Spleen (tissue), 11 donors: ENCODE measurements around the gene DDX24. TPM values are rescaled to one million over a fixed set of nuclear protein-coding genes. Genes with fewer than 3 reads are reported as not detected.

Experiments
- DNase-seq: peaks from one replicate; pipeline ENCODE4 v3.0.0-alpha.2; 2020
- H3K27ac ChIP-seq, 8 donors: fragments of 200-600 bp; sonication (generic) in 7 of 8; 1 replicate in 4 of 8; 2 replicates in 4 of 8; pipeline versions ENCODE4 v1.5.0 to v1.8.0; 2016 to 2021; ENCODE audit warnings: inconsistent platforms in 4 of 8, mild to moderate bottlenecking in 4 of 8, moderate library complexity in 1 of 8
- H3K27me3 ChIP-seq, 7 donors: fragments of 200-600 bp; sonication (generic) in 6 of 7; replicated peaks in 1 of 7; 1 replicate in 4 of 7; 2 replicates in 3 of 7; pipeline versions ENCODE4 v1.5.0 to v1.8.0; 2016 to 2021; ENCODE audit warnings: inconsistent platforms in 3 of 7, mild to moderate bottlenecking in 1 of 7
- H3K36me3 ChIP-seq, 6 donors: fragments of 200-600 bp; sonication (generic) in 5 of 6; 1 replicate in 4 of 6; 2 replicates in 2 of 6; pipeline versions ENCODE4 v1.5.0 to v1.8.0; 2016 to 2021; ENCODE audit warnings: inconsistent platforms in 2 of 6
- H3K4me1 ChIP-seq, 6 donors: fragments of 200-600 bp; sonication (generic) in 5 of 6; 1 replicate in 3 of 6; 2 replicates in 3 of 6; pipeline versions ENCODE4 v1.5.0 to v1.8.0; 2016 to 2021; ENCODE audit warnings: inconsistent platforms in 3 of 6
- H3K4me3 ChIP-seq, 8 donors: fragments of 200-600 bp; sonication (generic) in 7 of 8; 1 replicate in 4 of 8; 2 replicates in 4 of 8; pipeline versions ENCODE4 v1.5.0 to v1.8.0; 2016 to 2021; ENCODE audit warnings: inconsistent platforms in 4 of 8, mild to moderate bottlenecking in 4 of 8, moderate library complexity in 2 of 8
- H3K9me3 ChIP-seq, 8 donors: fragments of 200-600 bp; sonication (generic) in 7 of 8; 1 replicate in 4 of 8; 2 replicates in 4 of 8; pipeline versions ENCODE4 v1.5.0 to v1.8.0; 2016 to 2021; ENCODE audit warnings: inconsistent platforms in 4 of 8
- POLR2A ChIP-seq, 3 donors: fragments of 450-650 bp; IDR thresholded peaks; one replicate each; pipeline ENCODE4 v1.5.1; 2017; ENCODE audit warnings: antibody characterized with exemption in 3 of 3, mild to moderate bottlenecking in 1 of 3
- POLR2AphosphoS5 ChIP-seq, 3 donors: sonication (generic); formaldehyde crosslinking; IDR thresholded peaks; one replicate each; pipeline ENCODE4 v1.5.1; 2017; ENCODE audit warnings: antibody characterized with exemption in 3 of 3
- WGBS, 5 donors: extraction: QIAGEN DNeasy Blood & Tissue Kit in 3 of 5; methylation state at CpG; one replicate each; pipeline versions ENCODE4 v1.1.5 to v1.1.7; 2013 to 2018; 5-methylcytosine and 5-hydroxymethylcytosine counted together
- intact Hi-C: fragments of 100-400 bp; cut with DNase I; formaldehyde crosslinking; loops from one replicate; pipeline ENCODE4 v1.15.0; 2023; ENCODE audit warnings: low total_unique reads
- polyA plus RNA-seq, 3 donors: library from polyadenylated mRNA; stranded (reverse); fragments of 200-250 nt; gene quantifications; one replicate each; pipeline ENCODE4 v1.2.1, GENCODE V29; 2013
- total RNA-seq, 7 donors: library from RNA; depleted of rRNA in 3 of 7; stranded (reverse); fragments of >200 nt in 3 of 7; fragmentation: NEBNext Ultra II Directional in 4 of 7; extraction: Animal tissue kit (Norgen Biotek cat#: 25700) in 4 of 7; gene quantifications; one replicate each; pipeline versions ENCODE4 v1.1.0 to v1.2.1, GENCODE V29; 2016 to 2021
- TF ChIP-seq, protein P1 (sequence below), 11 experiments: fragments of 200-600 bp in 7 of 11; fragments of 450-650 bp in 4 of 11; sonication (generic) in 4 of 11; IDR thresholded peaks in 8 of 11; conservative IDR thresholded peaks in 3 of 11; 1 replicate in 7 of 11; 2 replicates in 4 of 11; pipeline versions ENCODE4 v1.4.0 to v1.8.0; 2016 to 2021; ENCODE audit warnings: antibody characterized with exemption in 11 of 11, inconsistent platforms in 4 of 11, mild to moderate bottlenecking in 1 of 11
- donor health status: healthy with polysubstance abuse.
- donor health status: DM: no; HTN: no; CAD: no; lungs with moderate emphysema.
- donor health status: DM: no; HTN: no; CAD: no.
- donor health status: Bipolar disorder and iron deficiency.
- donor health status: healthy.
- donor health status: DM: no; HTN: no; CAD: no.
- donor health status: DM: yes; HTN: yes; CAD: no.

The DDX24 gene
- total and polyA plus RNA-seq, 10 donors, result 70.8 to 251 (median 171) TPM

DNA sequence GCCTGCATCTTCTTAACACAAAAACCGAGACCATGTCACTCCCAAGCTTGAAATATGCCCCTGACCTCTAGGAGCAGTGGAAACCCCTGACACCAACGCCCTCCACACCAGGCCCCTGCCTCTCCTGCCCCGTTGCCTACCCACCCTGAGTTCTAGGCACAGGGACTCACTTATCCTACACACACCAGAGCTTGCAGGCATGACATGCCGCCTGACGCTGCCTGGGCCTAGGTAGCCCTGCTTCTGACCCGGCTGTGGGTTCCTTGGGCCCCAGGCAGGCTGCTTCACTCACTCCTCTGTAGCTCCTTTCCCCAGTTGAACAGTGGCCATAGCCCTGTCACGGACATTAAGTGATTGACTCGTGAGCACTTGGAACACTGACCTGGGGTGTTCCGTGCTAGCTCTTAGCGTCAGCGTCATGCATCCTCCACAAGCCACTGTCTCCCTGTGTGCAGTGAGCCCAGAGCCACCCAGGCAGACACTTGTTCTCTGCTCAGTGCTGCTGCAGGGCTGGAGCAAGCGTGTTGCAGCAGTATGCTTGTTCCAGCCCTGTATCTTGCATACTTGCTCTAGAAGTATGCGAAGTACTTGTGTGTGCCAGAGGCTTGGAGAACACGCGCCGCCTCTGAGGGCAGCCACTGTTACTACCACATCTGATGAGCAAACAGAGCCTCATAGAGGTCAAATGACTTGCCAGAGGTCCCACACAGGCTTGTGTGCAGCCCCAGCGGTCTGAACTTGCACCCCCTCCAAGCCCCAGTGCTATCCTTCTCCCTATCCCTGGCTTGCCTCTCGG is 39.3 kb downstream of the DDX24 start:
- H3K27me3 ChIP-seq, result no peaks in the 10 kb centered on the region
- no peak overlapping the region for H3K4me3 ChIP-seq
- intact Hi-C loops, result no loop called here
- DNase-seq, result peak; percentile 60
- no peaks in the 10 kb centered on the region for H3K9me3 ChIP-seq
- peaks cover 0 to 43% (median 17%) of the 10 kb centered on the region in 6 donors for H3K4me1 ChIP-seq
- WGBS, 5 donors, result 71 to 88% (median 83%) methylated on average over 13 to 18 of the region's 18 CpGs
- peaks cover 0 to 36% (median 22%) of the 10 kb centered on the region in 6 donors for H3K36me3 ChIP-seq
- no peak overlapping the region for H3K27ac ChIP-seq
- TF ChIP-seq, protein P1, sequence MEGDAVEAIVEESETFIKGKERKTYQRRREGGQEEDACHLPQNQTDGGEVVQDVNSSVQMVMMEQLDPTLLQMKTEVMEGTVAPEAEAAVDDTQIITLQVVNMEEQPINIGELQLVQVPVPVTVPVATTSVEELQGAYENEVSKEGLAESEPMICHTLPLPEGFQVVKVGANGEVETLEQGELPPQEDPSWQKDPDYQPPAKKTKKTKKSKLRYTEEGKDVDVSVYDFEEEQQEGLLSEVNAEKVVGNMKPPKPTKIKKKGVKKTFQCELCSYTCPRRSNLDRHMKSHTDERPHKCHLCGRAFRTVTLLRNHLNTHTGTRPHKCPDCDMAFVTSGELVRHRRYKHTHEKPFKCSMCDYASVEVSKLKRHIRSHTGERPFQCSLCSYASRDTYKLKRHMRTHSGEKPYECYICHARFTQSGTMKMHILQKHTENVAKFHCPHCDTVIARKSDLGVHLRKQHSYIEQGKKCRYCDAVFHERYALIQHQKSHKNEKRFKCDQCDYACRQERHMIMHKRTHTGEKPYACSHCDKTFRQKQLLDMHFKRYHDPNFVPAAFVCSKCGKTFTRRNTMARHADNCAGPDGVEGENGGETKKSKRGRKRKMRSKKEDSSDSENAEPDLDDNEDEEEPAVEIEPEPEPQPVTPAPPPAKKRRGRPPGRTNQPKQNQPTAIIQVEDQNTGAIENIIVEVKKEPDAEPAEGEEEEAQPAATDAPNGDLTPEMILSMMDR (IDR thresholded peaks at IDR 0.05 in 8 of 11, conservative IDR thresholded peaks at IDR 0.05 in 3 of 11), result no peak
- TF ChIP-seq POLR2A (IDR thresholded peaks at IDR 0.05), result no peak
- TF ChIP-seq POLR2AphosphoS5 (IDR thresholded peaks at IDR 0.05), result peak; percentile 36 to 65 (median 37)

GRCh38 chr14:94040796-94041195 is 40.2 kb downstream of the DDX24 start:
- Histone ChIP-seq H3K4me3 (no peak overlapping the region), H3K4me1 (peaks cover 0 to 45% (median 16%) of the 10 kb centered on the region in 6 donors), H3K27me3 (no peaks in the 10 kb centered on the region), H3K9me3 (no peaks in the 10 kb centered on the region), H3K27ac (no peak overlapping the region), H3K36me3 (peaks cover 0 to 27% (median 13%) of the 10 kb centered on the region in 6 donors)
- intact Hi-C loops, result no loop called here
- TF ChIP-seq, protein P1 (IDR thresholded peaks at IDR 0.05 in 8 of 11, conservative IDR thresholded peaks at IDR 0.05 in 3 of 11), result peak in 1 of 11 experiments; percentile 6
- TF ChIP-seq POLR2AphosphoS5 (IDR thresholded peaks at IDR 0.05) (peak; percentile 23 to 72 (median 61)), POLR2A (IDR thresholded peaks at IDR 0.05) (no peak)
- WGBS, 5 donors, result 72 to 83% (median 79%) methylated on average over 13 of the region's 13 CpGs
- peak; percentile 76 for DNase-seq

DNA sequence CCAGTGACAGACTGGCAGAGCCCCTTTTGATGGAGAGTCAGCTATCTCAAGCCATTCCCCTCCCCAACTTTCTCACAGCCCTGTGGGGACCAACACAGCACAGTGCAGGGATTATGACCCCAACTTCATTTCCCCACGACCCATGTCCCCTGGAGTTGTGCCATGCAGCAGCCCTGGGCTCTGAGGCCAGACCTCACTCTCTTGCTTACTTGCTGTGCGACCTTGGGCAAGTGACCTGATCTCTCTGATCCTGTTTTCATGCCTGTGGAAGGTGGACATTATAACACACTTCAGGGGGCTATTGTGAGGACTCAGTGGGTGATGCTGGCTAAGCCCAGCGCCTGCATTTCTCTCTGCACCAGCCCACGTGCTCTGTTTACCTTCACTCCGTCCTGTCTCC is 40.8 kb downstream of the DDX24 start:
- Histone ChIP-seq H3K27ac (no peak overlapping the region), H3K9me3 (no peaks in the 10 kb centered on the region), H3K4me1 (peaks cover 0 to 45% (median 14%) of the 10 kb centered on the region in 6 donors), H3K36me3 (peaks cover 0 to 21% (median 9%) of the 10 kb centered on the region in 6 donors), H3K27me3 (no peaks in the 10 kb centered on the region), H3K4me3 (no peak overlapping the region)
- intact Hi-C loops, result no loop called here
- 80 to 93% (median 86%) methylated on average over 5 of the region's 5 CpGs for WGBS, 5 donors
- TF ChIP-seq POLR2A (IDR thresholded peaks at IDR 0.05) (no peak), POLR2AphosphoS5 (IDR thresholded peaks at IDR 0.05) (no peak)
- TF ChIP-seq, protein P1 (IDR thresholded peaks at IDR 0.05 in 8 of 11, conservative IDR thresholded peaks at IDR 0.05 in 3 of 11), result no peak
- peak; percentile 54 for DNase-seq

DNA sequence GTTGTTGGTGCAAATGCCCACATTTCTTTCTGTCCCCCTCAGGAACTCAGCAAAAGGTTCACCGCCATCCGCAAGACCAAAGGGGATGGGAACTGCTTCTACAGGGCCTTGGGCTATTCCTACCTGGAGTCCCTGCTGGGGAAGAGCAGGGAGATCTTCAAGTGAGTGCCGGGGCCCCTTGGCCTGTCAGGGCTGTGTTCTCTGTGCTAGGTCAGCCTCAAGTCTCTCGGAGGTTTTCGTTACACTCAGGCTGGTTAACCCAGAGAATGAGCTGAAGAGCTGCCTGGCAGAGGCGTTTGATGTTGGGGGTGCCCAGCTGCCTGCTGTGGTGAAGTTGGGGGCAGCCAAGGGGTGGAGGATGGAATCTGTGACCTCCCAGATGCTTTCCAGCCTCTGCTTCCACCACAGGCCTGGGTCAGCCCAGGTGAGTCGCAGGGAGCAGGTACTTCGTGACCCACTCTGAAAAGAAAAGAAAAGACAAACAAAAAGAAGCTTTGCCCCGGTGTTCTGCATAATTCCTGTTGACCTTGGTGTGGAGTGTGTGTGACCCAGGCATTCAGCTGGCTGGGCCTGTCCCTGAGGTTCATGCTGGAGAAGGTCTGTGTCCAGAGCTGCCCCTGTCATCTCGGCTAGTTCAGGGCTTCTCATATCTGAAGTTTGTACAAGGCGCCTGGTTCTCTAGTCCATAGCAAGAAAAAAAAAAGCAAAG is 41.9 kb downstream of the DDX24 start:
- Histone ChIP-seq H3K9me3 (no peaks in the 10 kb centered on the region), H3K27me3 (no peaks in the 10 kb centered on the region), H3K36me3 (peaks cover 0 to 10% (median 1%) of the 10 kb centered on the region in 6 donors), H3K4me1 (peaks cover 0 to 45% (median 14%) of the 10 kb centered on the region in 6 donors), H3K4me3 (no peak overlapping the region), H3K27ac (no peak overlapping the region)
- TF ChIP-seq, protein P1 (IDR thresholded peaks at IDR 0.05 in 8 of 11, conservative IDR thresholded peaks at IDR 0.05 in 3 of 11), result no peak
- TF ChIP-seq POLR2AphosphoS5 (IDR thresholded peaks at IDR 0.05) (no peak), POLR2A (IDR thresholded peaks at IDR 0.05) (no peak)
- 83 to 92% (median 92%) methylated on average over 11 of the region's 11 CpGs for WGBS, 5 donors
- intact Hi-C loops, result loop anchor here (5.0 kb wide), 1 partner anchor 138 kb away; no protein-coding TSS in a partner anchor
- DNase-seq, result peak; percentile 62
